ENCODE results near the gene TBPL2. TPM values are rescaled to one million over a fixed set of nuclear protein-coding genes. Genes with fewer than 3 reads are reported as not detected.
A peak's percentile ranks its signal among the peaks of the same experiment; 100 is the strongest.

TBPL2 gene
- total RNA-seq, 2 donors from 2014 or later = 0.12 TPM; not detected in 1

DNA sequence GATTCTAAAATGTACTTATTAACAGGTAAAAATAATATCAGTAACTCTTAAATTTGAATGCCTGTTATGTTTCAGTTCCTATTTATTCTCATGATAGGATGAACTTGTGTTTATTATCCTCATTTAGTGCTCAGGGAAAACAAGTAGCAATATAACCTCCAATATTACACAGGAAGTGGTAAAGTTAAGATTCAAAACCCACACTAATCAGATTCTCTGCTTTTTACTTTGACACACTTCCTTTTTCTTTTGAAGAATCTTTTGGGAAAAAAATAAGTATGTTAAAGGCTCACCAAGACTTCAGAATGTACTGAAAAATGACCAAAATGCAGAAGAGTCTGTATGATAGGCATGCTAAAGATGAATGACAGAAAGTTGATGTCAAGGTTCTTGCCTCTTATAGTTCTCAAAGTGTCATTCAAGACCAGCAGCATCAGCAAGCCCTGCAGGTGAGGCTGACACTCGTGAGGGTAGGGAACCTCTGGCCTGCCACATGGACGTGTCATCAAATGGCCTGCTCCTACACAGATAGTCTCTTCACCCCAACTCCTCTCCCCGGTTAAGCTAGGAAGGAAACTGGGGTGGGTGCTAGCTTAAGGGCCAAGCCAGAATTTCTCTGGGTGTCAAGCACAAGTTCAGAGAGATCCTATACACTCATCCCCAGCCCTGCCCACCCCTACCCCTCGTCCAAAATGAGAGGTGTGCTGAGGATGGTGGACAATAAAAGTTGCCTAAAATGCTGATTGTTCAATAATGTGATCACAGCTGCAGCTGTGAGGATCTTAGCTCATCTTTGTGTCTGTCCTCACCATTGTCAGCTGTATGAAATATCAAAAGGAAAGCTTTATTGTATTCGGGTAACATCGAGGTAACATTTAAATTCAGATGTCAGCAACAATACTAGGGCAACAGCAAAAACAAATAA lies 6.3 kb downstream of the TBPL2 start:
- no peaks in the 10 kb centered on the region for H3K4me1 ChIP-seq
- intact Hi-C loops (cut with DNase I) = loop anchor here (5.0 kb wide), 1 partner anchor 222 kb away; no protein-coding TSS in a partner anchor
- TF ChIP-seq, protein P1, sequence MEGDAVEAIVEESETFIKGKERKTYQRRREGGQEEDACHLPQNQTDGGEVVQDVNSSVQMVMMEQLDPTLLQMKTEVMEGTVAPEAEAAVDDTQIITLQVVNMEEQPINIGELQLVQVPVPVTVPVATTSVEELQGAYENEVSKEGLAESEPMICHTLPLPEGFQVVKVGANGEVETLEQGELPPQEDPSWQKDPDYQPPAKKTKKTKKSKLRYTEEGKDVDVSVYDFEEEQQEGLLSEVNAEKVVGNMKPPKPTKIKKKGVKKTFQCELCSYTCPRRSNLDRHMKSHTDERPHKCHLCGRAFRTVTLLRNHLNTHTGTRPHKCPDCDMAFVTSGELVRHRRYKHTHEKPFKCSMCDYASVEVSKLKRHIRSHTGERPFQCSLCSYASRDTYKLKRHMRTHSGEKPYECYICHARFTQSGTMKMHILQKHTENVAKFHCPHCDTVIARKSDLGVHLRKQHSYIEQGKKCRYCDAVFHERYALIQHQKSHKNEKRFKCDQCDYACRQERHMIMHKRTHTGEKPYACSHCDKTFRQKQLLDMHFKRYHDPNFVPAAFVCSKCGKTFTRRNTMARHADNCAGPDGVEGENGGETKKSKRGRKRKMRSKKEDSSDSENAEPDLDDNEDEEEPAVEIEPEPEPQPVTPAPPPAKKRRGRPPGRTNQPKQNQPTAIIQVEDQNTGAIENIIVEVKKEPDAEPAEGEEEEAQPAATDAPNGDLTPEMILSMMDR (IDR thresholded peaks at IDR 0.05) = no peak

DNA sequence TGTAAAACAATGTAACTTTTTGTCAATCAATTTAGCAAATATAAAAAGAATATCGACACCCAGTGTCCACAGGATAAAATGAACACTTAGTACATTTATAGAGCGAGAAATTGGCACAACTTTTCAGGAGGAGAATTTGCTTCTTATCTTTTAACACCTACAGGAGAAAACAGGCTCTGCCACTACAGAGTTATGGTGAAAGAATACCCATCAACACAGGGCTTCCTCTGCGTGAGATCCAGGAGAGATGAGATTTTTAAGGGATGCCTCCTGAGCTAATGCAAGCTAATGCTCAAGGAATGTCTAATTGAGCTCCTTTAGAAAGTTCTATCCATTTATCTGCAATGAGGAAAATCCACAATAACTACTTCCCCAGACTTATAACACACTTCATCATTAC lies 7.8 kb downstream of the TBPL2 start:
- DNase-seq = no peak
- H3K9ac ChIP-seq (ENCODE audit: low read depth in 2 of 2, low read length in 2 of 2) = no peak overlapping the region
- no peaks in the 10 kb centered on the region for H3K27me3 ChIP-seq
- no peaks in the 10 kb centered on the region for H3K4me1 ChIP-seq
- TF ChIP-seq, protein P1 (IDR thresholded peaks at IDR 0.05) = no peak
- H3K9me3 ChIP-seq = no peaks in the 10 kb centered on the region
- H3K27ac ChIP-seq = no peak overlapping the region
- intact Hi-C loops (cut with DNase I) = loop anchor here (5.0 kb wide), 1 partner anchor 220 kb away; no protein-coding TSS in a partner anchor
- no peak overlapping the region for H3K4me3 ChIP-seq
- no peaks in the 10 kb centered on the region for H3K36me3 ChIP-seq

More for the DNA sequence above, 6.3 kb downstream of the TBPL2 start:
- Histone ChIP-seq H3K4me3 (no peak overlapping the region), H3K36me3 (no peaks in the 10 kb centered on the region), H3K9me3 (no peaks in the 10 kb centered on the region), H3K27me3 (no peaks in the 10 kb centered on the region), H3K9ac (ENCODE audit: low read depth in 2 of 2, low read length in 2 of 2) (no peak overlapping the region), H3K27ac (no peak overlapping the region)
- no peak for DNase-seq

DNA sequence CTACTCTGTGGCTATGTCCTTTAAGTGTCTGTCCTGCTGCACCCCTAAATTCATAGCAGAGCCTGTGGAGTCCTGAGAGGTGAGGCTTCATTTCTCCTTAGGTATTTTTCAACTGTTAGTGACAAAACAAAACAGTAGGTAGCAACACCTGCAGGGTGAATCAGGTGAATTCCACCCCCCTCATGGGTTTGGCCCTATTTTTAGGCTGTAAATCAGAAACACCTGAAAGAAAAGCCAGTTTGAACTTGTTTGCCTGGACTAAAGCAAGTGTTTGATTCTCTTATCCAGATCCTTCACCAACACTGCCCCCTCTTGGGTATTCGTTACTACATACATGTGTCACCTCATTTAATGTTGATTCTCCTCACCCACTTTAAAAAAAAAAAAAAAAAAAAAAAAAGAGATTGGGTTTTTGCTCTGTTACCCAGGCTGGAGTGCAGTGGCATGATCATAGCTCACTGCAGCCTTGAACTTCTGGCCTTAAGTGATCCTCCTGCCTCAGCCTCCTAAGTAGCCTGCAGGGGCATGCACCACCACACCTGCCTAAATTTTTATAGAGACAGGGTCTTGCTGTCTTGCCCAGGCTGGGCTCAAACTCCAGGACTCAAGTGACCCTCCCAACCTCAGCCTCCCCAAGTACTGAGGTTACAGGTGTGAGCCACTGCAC lies 10.3 kb downstream of the TBPL2 start:
- Histone ChIP-seq H3K9ac (ENCODE audit: low read depth in 2 of 2, low read length in 2 of 2) (peak overlapping the region in 1 of 2 donors; percentile 56), H3K4me1 (no peaks in the 10 kb centered on the region), H3K36me3 (no peaks in the 10 kb centered on the region), H3K27ac (no peak overlapping the region), H3K27me3 (no peaks in the 10 kb centered on the region), H3K4me3 (no peak overlapping the region), H3K9me3 (no peaks in the 10 kb centered on the region)
- intact Hi-C loops (cut with DNase I) = loop anchor here (5.0 kb wide), 1 partner anchor 218 kb away; no protein-coding TSS in a partner anchor
- TF ChIP-seq, protein P1 (IDR thresholded peaks at IDR 0.05) = peak; percentile 23
- peak; percentile 73 for DNase-seq

DNA sequence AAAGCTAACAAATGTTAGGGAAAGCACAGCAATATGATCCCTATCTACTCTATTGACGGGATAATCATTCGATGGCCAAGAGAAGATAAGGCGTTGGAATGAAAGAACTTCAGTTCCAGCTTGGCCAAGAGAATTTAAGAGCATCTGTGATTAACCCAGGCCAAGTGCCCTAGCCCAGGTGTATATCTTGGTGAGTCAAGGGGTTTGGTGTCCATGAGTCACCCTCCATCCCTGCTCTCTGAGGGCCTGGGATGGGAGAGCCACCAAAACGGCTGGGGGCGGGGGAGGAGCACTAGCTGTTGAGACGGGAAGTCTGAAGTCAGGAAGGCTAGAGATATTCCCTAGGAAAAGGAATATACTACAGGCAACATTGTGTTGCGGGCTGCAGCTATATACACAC lies 13.0 kb downstream of the TBPL2 start:
- Histone ChIP-seq H3K4me3 (no peak overlapping the region), H3K4me1 (no peaks in the 10 kb centered on the region), H3K9ac (ENCODE audit: low read depth in 2 of 2, low read length in 2 of 2) (no peak overlapping the region), H3K36me3 (no peaks in the 10 kb centered on the region), H3K9me3 (no peaks in the 10 kb centered on the region), H3K27ac (no peak overlapping the region), H3K27me3 (no peaks in the 10 kb centered on the region)
- TF ChIP-seq, protein P1 (IDR thresholded peaks at IDR 0.05) = no peak
- intact Hi-C loops (cut with DNase I) = loop anchor here (10.0 kb wide), 1 partner anchor 183 kb away; no protein-coding TSS in a partner anchor
- DNase-seq = no peak

DNA sequence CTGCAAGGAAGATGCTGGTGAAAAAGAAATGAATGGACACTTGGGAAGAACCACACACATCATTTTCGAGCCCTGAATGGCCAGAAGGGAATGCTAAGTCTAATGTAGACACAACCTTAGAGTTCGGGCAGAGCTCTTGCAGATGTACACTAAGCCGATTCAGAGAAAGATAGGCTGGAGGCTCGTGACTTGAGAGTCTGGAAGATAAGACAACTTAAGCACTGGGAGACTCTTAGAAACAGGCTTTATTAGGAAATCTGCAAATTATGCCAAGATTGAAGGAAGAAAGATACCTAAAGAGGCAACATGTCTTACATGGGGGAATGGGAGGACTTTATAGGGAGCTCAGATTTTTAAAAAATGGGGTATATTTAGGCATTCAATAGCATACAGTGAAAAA lies 13.5 kb downstream of the TBPL2 start:
- Histone ChIP-seq H3K4me3 (no peak overlapping the region), H3K36me3 (no peaks in the 10 kb centered on the region), H3K4me1 (no peaks in the 10 kb centered on the region), H3K9ac (ENCODE audit: low read depth in 2 of 2, low read length in 2 of 2) (no peak overlapping the region), H3K9me3 (no peaks in the 10 kb centered on the region), H3K27ac (no peak overlapping the region), H3K27me3 (no peaks in the 10 kb centered on the region)
- intact Hi-C loops (cut with DNase I) = loop anchor here (10.0 kb wide), 1 partner anchor 182 kb away; no protein-coding TSS in a partner anchor
- TF ChIP-seq, protein P1 (IDR thresholded peaks at IDR 0.05) = no peak
- no peak for DNase-seq
